Transverse colon (tissue), 4 donors: ENCODE measurements around the gene VAV1.

Experiments
- CTCF ChIP-seq, 5 experiments: fragments of 200-600 bp in 3 of 5; fragments of 450-650 bp in 2 of 5; sonication (generic) in 3 of 5; IDR thresholded peaks; 1 replicate in 2 of 5; 2 replicates in 3 of 5; pipeline ENCODE4 v1.5.1; 2016 to 2017; ENCODE audit warnings: antibody characterized with exemption in 5 of 5, inconsistent platforms in 3 of 5, mild to moderate bottlenecking in 2 of 5, moderate library complexity in 1 of 5
- EP300 ChIP-seq: sonication (generic); formaldehyde crosslinking; IDR thresholded peaks from one replicate; pipeline ENCODE4 v1.6.1; 2017; ENCODE audit warnings: antibody characterized with exemption, low read depth
- POLR2AphosphoS5 ChIP-seq, 3 donors: sonication (generic); formaldehyde crosslinking; IDR thresholded peaks; one replicate each; pipeline ENCODE4 v1.6.1; 2016; ENCODE audit warnings: antibody characterized with exemption in 3 of 3

GRCh38 chr19:6778386-6778785, 5.9 kb downstream of the VAV1 start:
- TF ChIP-seq CTCF (IDR thresholded peaks at IDR 0.05) (no peak), EP300 (no peak), POLR2AphosphoS5 (IDR thresholded peaks at IDR 0.05) (no peak)
